Astrocyte of the cerebellum (primary cell): Measurements from ENCODE around the gene CD300C.

Source experiments
- DNase-seq: peaks from one replicate; pipeline ENCODE4 v3.0.0-alpha.2; 2011; ENCODE audit warnings: low read depth
- H3K4me3 ChIP-seq: 2 replicates; pipeline ENCODE4 v1.5.1; 2011; ENCODE audit warnings: mild to moderate bottlenecking, low read depth, low read length, moderate library complexity
- CTCF ChIP-seq: IDR thresholded peaks from 2 replicates; pipeline ENCODE4 v1.5.1; 2012; ENCODE audit warnings: low read length, low read depth, moderate library complexity, mild to moderate bottlenecking; ENCODE audit errors: missing control alignments
- in situ Hi-C: cut with HindIII; loops from 2 replicates; pipeline ENCODE4 v1.10.0; 2017; ENCODE audit warnings: low sequenced_read_pairs

Gene CD300C

GRCh38 chr17:74549343-74549742 lies 3.4 kb upstream of the CD300C start:
- DNase-seq: no peak
- TF ChIP-seq CTCF: no peak
- in situ Hi-C loops: no loop called here
- H3K4me3 ChIP-seq: no peak overlapping the region

GRCh38 chr17:74547736-74548135 lies 1.8 kb upstream of the CD300C start:
- DNase-seq: no peak
- no peak for TF ChIP-seq CTCF
- in situ Hi-C loops: no loop called here
- H3K4me3 ChIP-seq: no peak overlapping the region

GRCh38 chr17:74547264-74547663 lies 1.3 kb upstream of the CD300C start:
- no peak for DNase-seq
- in situ Hi-C loops: no loop called here
- no peak overlapping the region for H3K4me3 ChIP-seq
- no peak for TF ChIP-seq CTCF

GRCh38 chr17:74546586-74546985 lies 671 bp upstream of the CD300C start:
- no peak for DNase-seq
- in situ Hi-C loops: no loop called here
- no peak for TF ChIP-seq CTCF
- H3K4me3 ChIP-seq: no peak overlapping the region

GRCh38 chr17:74544991-74545842 lies 698 bp downstream of the CD300C start:
- no peak for TF ChIP-seq CTCF

GRCh38 chr17:74543891-74544760 lies 1.8 kb downstream of the CD300C start:
- TF ChIP-seq CTCF: no peak
- no peak overlapping the region for H3K4me3 ChIP-seq
- in situ Hi-C loops: no loop called here
- no peak for DNase-seq

More at GRCh38 chr17:74544991-74545842, 698 bp downstream of the CD300C start:
- no peak overlapping the region for H3K4me3 ChIP-seq
- in situ Hi-C loops: no loop called here
- DNase-seq: no peak
